GM18907 (cell line): ENCODE measurements around the gene UQCRQ.

Experiments
- ATAC-seq: cut with Tn5 transposase; IDR thresholded peaks from one replicate; pipeline ENCODE4 v1.9.1; 2021; ENCODE audit warnings: mild to moderate bottlenecking, moderate library complexity; ENCODE audit not compliant: unreplicated experiment

Gene UQCRQ

DNA sequence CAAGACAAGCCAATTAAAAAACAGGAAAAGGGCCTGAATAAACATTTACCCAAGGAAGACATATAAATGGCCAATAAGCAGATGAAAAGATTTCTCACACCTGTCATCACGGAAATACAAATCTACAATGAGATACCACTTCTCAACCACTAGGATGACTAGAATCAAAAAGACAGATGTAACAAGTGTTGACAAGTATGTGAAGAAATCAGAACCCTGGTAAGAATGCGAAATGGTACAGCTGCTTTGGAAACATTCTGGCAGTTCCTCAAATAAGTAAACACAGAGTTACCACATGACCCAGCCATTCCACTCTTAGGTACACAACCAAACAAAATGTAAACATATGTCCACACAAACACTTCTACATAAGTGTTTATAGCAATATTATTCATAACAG lies 39.5 kb downstream of the UQCRQ start:
- no peak for ATAC-seq

DNA sequence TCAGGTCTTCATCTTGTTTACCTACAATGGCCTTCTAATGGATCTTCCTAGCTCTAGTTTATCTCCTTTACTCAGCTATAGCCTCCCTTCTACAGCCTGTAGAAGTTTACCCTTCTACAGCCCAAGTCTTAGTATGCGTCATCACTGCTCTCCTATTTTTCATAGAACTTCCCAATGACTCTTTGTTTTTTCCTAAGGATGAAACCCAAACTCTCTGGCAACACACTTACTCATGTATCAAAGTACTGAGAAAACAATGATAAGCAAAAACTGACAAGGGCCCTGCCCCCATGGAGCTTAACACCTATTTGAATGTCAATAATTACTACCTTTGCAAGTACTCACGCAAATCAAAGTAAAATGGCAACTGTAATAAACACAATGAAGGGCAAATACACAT lies 40.7 kb downstream of the UQCRQ start:
- ATAC-seq, result no peak

DNA sequence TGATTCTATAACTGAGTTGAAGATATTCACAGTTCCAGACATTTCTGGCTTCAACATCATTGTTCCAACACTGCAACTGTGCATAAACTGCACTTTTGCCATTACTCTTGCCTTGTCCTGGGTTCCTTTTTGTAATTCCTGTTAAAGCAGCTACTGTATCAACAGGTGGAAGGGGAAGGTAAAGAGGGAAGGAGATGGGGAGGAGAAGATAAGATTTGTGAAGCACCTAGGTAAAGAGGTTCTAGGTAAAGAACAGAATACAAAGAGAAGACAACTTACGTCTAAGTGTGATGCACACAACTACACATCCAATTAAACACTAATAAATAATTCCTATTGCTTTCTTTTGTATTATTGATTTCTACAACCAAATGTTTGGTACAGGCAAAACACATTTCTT lies 43.3 kb downstream of the UQCRQ start:
- ATAC-seq, result no peak

DNA sequence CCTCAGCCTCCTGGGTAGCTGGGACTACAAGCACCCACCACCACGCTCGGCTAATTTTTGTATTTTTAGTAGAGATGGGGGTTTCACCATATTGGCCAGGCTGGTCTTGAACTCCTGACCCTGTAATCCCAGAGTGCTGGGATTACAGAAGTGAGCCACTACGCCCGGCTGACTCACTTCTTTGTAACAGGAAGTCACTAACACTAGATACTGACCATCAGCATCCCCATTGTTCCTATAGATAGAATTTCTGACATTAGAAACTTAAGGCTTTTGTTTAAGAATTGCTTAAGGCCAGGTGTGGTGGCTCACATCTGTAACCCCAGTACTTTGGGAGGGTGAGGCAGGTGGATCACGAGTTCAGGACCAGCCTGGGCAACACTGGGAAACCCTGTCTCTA lies 49.2 kb downstream of the UQCRQ start:
- ATAC-seq, result no peak

DNA sequence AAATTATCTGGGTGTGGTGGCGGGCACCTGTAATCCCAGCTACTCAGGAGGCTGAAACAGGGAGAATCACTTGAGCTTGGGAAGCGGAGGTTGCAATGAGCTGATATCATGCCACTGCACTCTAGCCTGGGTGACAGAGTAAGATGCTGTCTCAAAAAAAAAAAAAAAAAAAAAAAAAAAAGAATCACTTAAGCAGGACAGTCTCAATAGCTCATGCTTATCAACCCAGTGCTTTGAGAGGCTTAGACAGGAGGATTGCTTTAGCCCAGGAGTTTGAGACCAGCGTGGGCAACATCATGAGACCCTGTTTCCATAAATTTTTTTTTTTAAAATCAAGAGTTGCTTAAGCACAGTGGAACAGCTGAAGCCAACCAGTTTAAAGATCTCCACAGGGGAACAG lies 49.6 kb downstream of the UQCRQ start:
- ATAC-seq, result no peak
